Activated CD4-positive, alpha-beta memory T cell treated with anti-CD3 and anti-CD28 coated beads for 36 hours (primary cell): ENCODE data around the gene LRCH3. TPM values are rescaled to one million over a fixed set of nuclear protein-coding genes. Genes with fewer than 3 reads are reported as not detected.
A peak's percentile ranks its signal among the peaks of the same experiment; 100 is the strongest.
"Not testable (repeated sequence)": the region's sequence is repeated elsewhere in the genome, so short reads cannot be mapped to it uniquely, and the experiment has no call there.

Experiments
- CTCF ChIA-PET: fragments of 350-600 bp; sonication (Branson Sonifier 250); formaldehyde crosslinking; loops from one replicate; lab custom pipeline; 2021; ENCODE audit warnings: antibody characterized with exemption, inconsistent platforms; lab: Charles Lee
- POLR2A ChIA-PET: fragments of 350-600 bp; sonication (Branson Sonifier 250); formaldehyde crosslinking; loops from one replicate; lab custom pipeline; 2021; ENCODE audit warnings: antibody characterized with exemption; lab: Charles Lee
- DNase-seq: peaks from one replicate; pipeline ENCODE4 v3.0.0-alpha.2; 2020
- H3K27ac Mint-ChIP-seq: one replicate; pipeline ENCODE4 v1.8.0; 2021; ENCODE audit warnings: mixed read lengths
- H3K27me3 Mint-ChIP-seq: one replicate; pipeline ENCODE4 v1.8.0; 2021; ENCODE audit warnings: mixed read lengths
- H3K36me3 Mint-ChIP-seq: one replicate; pipeline ENCODE4 v1.8.0; 2021; ENCODE audit warnings: mixed read lengths
- H3K4me1 Mint-ChIP-seq: one replicate; pipeline ENCODE4 v1.8.0; 2021; ENCODE audit warnings: low read depth, mixed read lengths
- H3K4me3 Mint-ChIP-seq: one replicate; pipeline ENCODE4 v1.8.0; 2021; ENCODE audit warnings: mild to moderate bottlenecking, mixed read lengths
- H3K9me3 Mint-ChIP-seq: one replicate; pipeline ENCODE4 v1.8.0; 2021; ENCODE audit warnings: mixed read lengths
- intact Hi-C: fragments of 100-400 bp; cut with micrococcal nuclease; formaldehyde crosslinking; loops from one replicate; pipeline ENCODE4 v1.15.1; 2023
- total RNA-seq, 2 experiments: library from RNA; stranded (reverse); gene quantifications; one replicate each; pipeline ENCODE4 v1.2.3, GENCODE V29; 2021

Gene LRCH3
- total RNA-seq, 2 experiments from 2014 or later = 50.1 to 51.1 TPM

DNA sequence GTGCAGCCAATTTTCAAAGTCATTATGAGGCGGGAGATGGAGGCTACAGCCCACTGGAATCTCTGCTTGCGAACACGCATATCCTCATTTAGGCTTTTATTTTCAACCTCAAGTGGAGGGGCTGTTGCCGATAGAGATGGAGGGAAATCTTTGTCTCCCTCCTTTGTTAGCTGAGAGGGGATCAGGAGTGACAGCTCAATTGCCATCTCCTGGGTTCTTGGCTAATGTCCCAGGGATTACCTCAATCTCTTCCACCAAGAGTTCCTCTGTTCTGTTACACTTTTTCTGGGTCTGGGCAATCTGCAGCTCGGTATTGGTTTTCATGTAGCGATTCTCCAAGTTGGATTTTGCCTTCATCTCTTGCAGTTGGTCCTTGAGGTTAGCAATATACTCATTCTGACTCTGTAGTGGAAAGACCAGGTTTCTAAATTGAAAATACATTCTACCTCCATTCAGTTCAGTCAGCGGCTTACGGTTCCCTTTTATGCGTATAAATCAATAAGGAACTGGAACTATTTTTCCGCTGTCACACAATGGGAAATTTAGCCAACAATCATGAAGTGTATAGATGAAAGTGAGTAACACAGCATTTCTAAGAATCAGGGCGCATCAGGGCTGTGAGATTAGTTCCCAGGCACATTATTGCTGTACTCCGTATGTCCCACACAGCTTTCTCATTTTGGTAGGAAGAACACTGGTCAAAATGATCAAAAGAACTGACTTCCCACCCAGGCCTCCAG is 122.8 kb downstream of the LRCH3 start:
- intact Hi-C loops = no loop called here
- ChIA-PET CTCF (interaction anchor here (1.0 to 1.4 kb wide), 4 partner anchors 8 to 167 kb away, joined by 3 to 8 read pairs (median 3); no protein-coding TSS in a partner anchor), POLR2A (interaction anchor here (0.8 to 1.3 kb wide), 2 partner anchors 8 to 38 kb away, joined by 3 to 5 read pairs; no protein-coding TSS in a partner anchor)
- Mint-ChIP-seq H3K27me3 (no peaks in the 10 kb centered on the region), H3K36me3 (peaks cover 3% of the 10 kb centered on the region), H3K27ac (peak overlapping the region; percentile 11), H3K4me3 (no peak overlapping the region), H3K4me1 (peaks cover 14% of the 10 kb centered on the region), H3K9me3 (no peaks in the 10 kb centered on the region)
- no peak for DNase-seq

DNA sequence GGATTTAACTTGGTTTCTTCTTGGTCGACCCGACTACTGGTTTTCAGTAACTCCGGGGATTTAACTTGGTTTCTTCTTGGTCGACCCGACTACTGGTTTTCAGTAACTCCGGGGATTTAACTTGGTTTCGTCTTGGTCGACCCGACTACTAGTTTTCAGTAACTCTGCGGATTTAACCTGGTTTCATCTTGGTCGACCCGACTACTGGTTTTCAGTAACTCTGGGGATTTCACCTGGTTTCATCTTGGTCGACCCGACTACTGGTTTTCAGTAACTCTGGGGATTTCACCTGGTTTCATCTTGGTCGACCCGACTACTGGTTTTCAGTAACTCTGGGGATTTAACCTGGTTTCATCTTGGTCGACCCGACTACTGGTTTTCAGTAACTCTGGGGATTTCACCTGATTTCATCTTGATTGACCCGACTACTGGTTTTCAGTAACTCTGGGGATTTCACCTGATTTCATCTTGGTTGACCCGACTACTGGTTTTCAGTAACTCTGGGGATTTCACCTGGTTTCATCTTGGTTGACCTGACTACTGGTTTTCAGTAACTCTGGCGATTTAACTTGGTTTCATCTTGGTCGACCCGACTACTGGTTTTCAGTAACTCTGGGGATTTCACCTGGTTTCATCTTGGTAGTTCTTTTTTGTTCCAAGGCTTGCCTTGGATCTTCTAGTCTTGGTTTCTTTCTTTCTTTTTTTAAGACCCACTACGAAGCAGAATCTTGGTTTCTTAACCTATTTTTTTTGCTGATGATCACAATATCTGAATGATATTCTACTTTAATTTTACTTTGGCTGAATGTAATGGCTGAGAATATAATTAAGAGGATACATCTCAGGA is 130.6 kb downstream of the LRCH3 start:
- H3K4me3 Mint-ChIP-seq, H3K27me3 Mint-ChIP-seq, H3K4me1 Mint-ChIP-seq, H3K9me3 Mint-ChIP-seq, POLR2A ChIA-PET: not testable (repeated sequence)
- CTCF ChIA-PET = interaction anchor here (2.3 to 3.1 kb wide), 2 partner anchors 16 to 21 kb away, joined by 7 to 11 read pairs; no protein-coding TSS in a partner anchor
- DNase-seq = peak; percentile 42
- intact Hi-C loops = loop anchor here (1.0 kb wide), 1 partner anchor 15 kb away; no protein-coding TSS in a partner anchor
- Mint-ChIP-seq H3K27ac (peak overlapping the region; percentile 69), H3K36me3 (peaks cover 11% of the 10 kb centered on the region)

DNA sequence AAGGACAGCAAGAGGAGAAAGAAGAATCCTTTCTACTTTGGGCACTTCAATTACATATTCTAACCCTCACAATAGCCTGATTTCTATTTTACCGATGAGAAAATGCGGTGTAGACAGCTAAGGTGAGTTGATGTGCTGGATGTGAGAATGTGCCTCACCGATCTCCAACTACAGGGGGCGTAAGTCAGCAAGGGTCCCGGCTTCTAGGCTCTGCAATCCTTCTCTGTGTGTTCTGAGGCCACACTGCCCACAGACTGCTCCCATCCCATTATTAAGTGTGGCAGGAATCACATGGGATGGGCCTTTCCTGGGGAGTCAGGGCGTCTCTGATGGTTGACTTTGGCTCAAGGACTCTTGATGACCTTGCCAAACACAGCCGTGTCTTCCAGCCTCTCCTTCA is 135.4 kb downstream of the LRCH3 start:
- peaks cover 8% of the 10 kb centered on the region for H3K9me3 Mint-ChIP-seq
- CTCF ChIA-PET = interaction anchor here (0.7 to 1.4 kb wide), 2 partner anchors 10 to 16 kb away, joined by 4 to 8 read pairs; no protein-coding TSS in a partner anchor
- H3K4me1 Mint-ChIP-seq = peaks cover 5% of the 10 kb centered on the region
- no peak overlapping the region for H3K4me3 Mint-ChIP-seq
- H3K36me3 Mint-ChIP-seq = peaks cover 17% of the 10 kb centered on the region
- H3K27ac Mint-ChIP-seq = no peak overlapping the region
- H3K27me3 Mint-ChIP-seq = no peaks in the 10 kb centered on the region
- DNase-seq = peak; percentile 30
- POLR2A ChIA-PET = no interaction called here
- intact Hi-C loops = no loop called here

DNA sequence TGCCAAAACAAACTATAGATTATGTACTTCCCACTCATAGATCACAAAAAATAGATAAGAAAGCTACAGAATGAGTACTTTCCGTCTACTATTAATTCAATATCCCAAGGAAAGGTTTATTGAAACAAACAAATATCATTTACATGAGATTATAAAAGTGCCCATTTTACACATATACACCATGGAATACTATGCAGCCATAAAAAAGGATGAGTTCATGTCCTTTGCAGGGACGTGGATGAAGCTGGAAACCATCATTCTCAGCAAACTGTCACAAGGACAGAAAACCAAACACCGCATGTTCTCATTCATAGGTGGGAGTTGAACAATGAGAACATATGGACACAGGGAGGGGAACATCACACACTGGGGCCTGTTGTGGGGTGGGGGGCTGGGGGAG is 136.5 kb downstream of the LRCH3 start:
- DNase-seq, H3K4me3 Mint-ChIP-seq, H3K4me1 Mint-ChIP-seq, H3K27me3 Mint-ChIP-seq, POLR2A ChIA-PET, H3K9me3 Mint-ChIP-seq, intact Hi-C loops, H3K27ac Mint-ChIP-seq: not testable (repeated sequence)
- peaks cover 13% of the 10 kb centered on the region for H3K36me3 Mint-ChIP-seq
- CTCF ChIA-PET = interaction anchor here (1.5 kb wide), 1 partner anchor 16 kb away, joined by 3 read pairs; no protein-coding TSS in a partner anchor

DNA sequence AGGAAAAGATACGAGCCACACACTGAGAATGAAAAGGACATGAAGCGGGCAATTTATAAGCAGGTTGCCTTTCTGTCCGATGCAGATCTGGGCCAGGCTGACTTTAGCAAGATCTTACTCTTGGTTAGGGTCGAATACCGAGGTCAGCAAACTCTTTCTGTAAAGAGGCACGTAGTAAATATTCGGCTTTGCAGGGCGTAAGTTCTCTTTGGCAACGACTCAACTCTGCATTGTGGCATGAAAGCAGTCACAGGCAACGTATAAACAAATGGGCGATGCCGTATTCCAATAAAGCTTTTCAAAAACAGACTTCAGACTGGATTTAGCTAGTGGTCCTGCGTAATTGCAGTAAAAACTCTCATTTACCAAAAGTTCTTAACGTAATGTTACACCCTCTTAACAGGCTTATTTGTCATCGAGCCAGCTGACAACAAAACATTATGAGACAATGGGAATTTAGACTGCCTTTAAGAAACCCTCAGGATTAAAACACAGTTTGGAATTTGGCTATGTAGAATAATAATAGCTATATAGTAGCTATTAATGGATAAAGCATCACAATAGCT is 145.8 kb downstream of the LRCH3 start:
- DNase-seq = no peak
- Mint-ChIP-seq H3K27ac (no peak overlapping the region), H3K36me3 (peaks cover 5% of the 10 kb centered on the region), H3K4me1 (peaks cover 5% of the 10 kb centered on the region), H3K4me3 (no peak overlapping the region), H3K9me3 (no peaks in the 10 kb centered on the region), H3K27me3 (no peaks in the 10 kb centered on the region)
- ChIA-PET POLR2A (no interaction called here), CTCF (no interaction called here)
- intact Hi-C loops = no loop called here

Other genes with a start within 250 kb of the LRCH3 start
- 10 to 100 TPM; 86.6 to 90.5 TPM for gene BDH1, start 235.3 kb upstream of the LRCH3 start, total RNA-seq
- 10 to 100 TPM; 32.9 to 33.3 TPM for gene RUBCN, start 54.4 kb upstream of the LRCH3 start, total RNA-seq
- gene FYTTD1, start 41.4 kb upstream of the LRCH3 start, total RNA-seq = 10 to 100 TPM; 35.5 to 39.9 TPM
- 1,000 to 10,000 TPM; 1,575 to 1,587 TPM for gene RPL35A, start 158.9 kb downstream of the LRCH3 start, total RNA-seq
- gene LMLN, start 169.0 kb downstream of the LRCH3 start, total RNA-seq = 1 to 10 TPM; 3.6 to 3.8 TPM